ENCODE data around the gene DHX57.
A peak's percentile ranks its signal among the peaks of the same experiment; 100 is the strongest.

Gene DHX57

GRCh38 chr2:38875576-38876367 is at the start of gene DHX57, which contains the start of gene MORN2:
Gene DHX57, minus strand, starts transcription at chr2:38875934. Its CDS starts 7,529 bp downstream, at chr2:38868405.
Gene MORN2, plus strand, starts transcription at chr2:38875976.
- DNase-seq (ENCODE audit: low read depth): peak; percentile 71

GRCh38 chr2:38922902-38923301 is 47.2 kb upstream of the DHX57 start:
- DNase-seq (ENCODE audit: low read depth): no peak

- no peak for DNase-seq (ENCODE audit: low read depth)
Observed at GRCh38 chr2:38922389-38922788, 46.7 kb upstream of the DHX57 start.

- DNase-seq (ENCODE audit: low read depth): no peak
Observed at GRCh38 chr2:38912619-38913018, 36.9 kb upstream of the DHX57 start.

- no peak for DNase-seq (ENCODE audit: low read depth)
Observed at GRCh38 chr2:38911191-38911590, 35.5 kb upstream of the DHX57 start.

- no peak for DNase-seq (ENCODE audit: low read depth)
Observed at GRCh38 chr2:38909872-38910271, 34.1 kb upstream of the DHX57 start.

- DNase-seq (ENCODE audit: low read depth): no peak
Observed at GRCh38 chr2:38907743-38908562, 32.2 kb upstream of the DHX57 start.

- DNase-seq (ENCODE audit: low read depth): no peak
Observed at GRCh38 chr2:38907242-38907641, 31.5 kb upstream of the DHX57 start.

GRCh38 chr2:38905251-38905650 is 29.5 kb upstream of the DHX57 start:
- no peak for DNase-seq (ENCODE audit: low read depth)

- no peak for DNase-seq (ENCODE audit: low read depth)
Observed at GRCh38 chr2:38900726-38901125, 25.0 kb upstream of the DHX57 start.

- DNase-seq (ENCODE audit: low read depth): no peak
Observed at GRCh38 chr2:38898256-38898655, 22.5 kb upstream of the DHX57 start.

- DNase-seq (ENCODE audit: low read depth): no peak
Observed at GRCh38 chr2:38892819-38893218, 17.1 kb upstream of the DHX57 start.

GRCh38 chr2:38889575-38889974 is 13.8 kb upstream of the DHX57 start, which contains the start of gene ARHGEF33:
Gene ARHGEF33, plus strand, starts transcription at chr2:38889875. Its CDS starts 29,573 bp downstream, at chr2:38919448.
- no peak for DNase-seq (ENCODE audit: low read depth)

GRCh38 chr2:38889045-38889444 is 13.3 kb upstream of the DHX57 start:
- no peak for DNase-seq (ENCODE audit: low read depth)

- no peak for DNase-seq (ENCODE audit: low read depth)
Observed at GRCh38 chr2:38887902-38888554, 12.3 kb upstream of the DHX57 start.

GRCh38 chr2:38887347-38887746 is 11.6 kb upstream of the DHX57 start:
- no peak for DNase-seq (ENCODE audit: low read depth)

GRCh38 chr2:38886063-38886462 is 10.3 kb upstream of the DHX57 start:
- no peak for DNase-seq (ENCODE audit: low read depth)

GRCh38 chr2:38876407-38876806 is 673 bp upstream of the DHX57 start:
- no peak for DNase-seq (ENCODE audit: low read depth)

- DNase-seq (ENCODE audit: low read depth): no peak
Observed at GRCh38 chr2:38875227-38875575, 533 bp downstream of the DHX57 start.

- DNase-seq (ENCODE audit: low read depth): no peak
Observed at GRCh38 chr2:38873763-38874162, 2.0 kb downstream of the DHX57 start.

- DNase-seq (ENCODE audit: low read depth): no peak
Observed at GRCh38 chr2:38871432-38871831, 4.3 kb downstream of the DHX57 start.

- no peak for DNase-seq (ENCODE audit: low read depth)
Observed at GRCh38 chr2:38866773-38867443, 8.8 kb downstream of the DHX57 start.
